Left ventricle myocardium inferior (tissue), 1 donor: ENCODE results near the gene CDK2. TPM values are rescaled to one million over a fixed set of nuclear protein-coding genes. Genes with fewer than 3 reads are reported as not detected.
A peak's percentile ranks its signal among the peaks of the same experiment; 100 is the strongest.

Source experiments
- DNase-seq: peaks from one replicate; pipeline ENCODE4 v3.0.0-alpha.2; 2020
- H3K27ac ChIP-seq: fragments of 200-600 bp; replicated peaks from 2 replicates; pipeline ENCODE4 v1.8.0; 2021
- H3K27me3 ChIP-seq: fragments of 200-600 bp; 2 replicates; pipeline ENCODE4 v1.8.0; 2021; ENCODE audit warnings: low read depth
- H3K36me3 ChIP-seq: fragments of 200-600 bp; 2 replicates; pipeline ENCODE4 v1.8.0; 2021
- H3K4me1 ChIP-seq: fragments of 200-600 bp; 2 replicates; pipeline ENCODE4 v1.8.0; 2021
- H3K4me3 ChIP-seq: fragments of 200-600 bp; 2 replicates; pipeline ENCODE4 v1.8.0; 2021; ENCODE audit warnings: mild to moderate bottlenecking, moderate library complexity
- H3K9me3 ChIP-seq: fragments of 200-600 bp; replicated peaks from 2 replicates; pipeline ENCODE4 v1.8.0; 2021
- intact Hi-C: fragments of 100-400 bp; cut with micrococcal nuclease; formaldehyde crosslinking; loops from one replicate; pipeline ENCODE4 v1.11.0; 2022
- total RNA-seq: library from RNA; stranded (reverse); fragmentation: NEBNext Ultra II Directional; extraction: Animal tissue kit (Norgen Biotek cat#: 25700); gene quantifications from one replicate; pipeline ENCODE4 v1.2.1, GENCODE V29; 2021
- TF ChIP-seq, protein P1 (sequence below): fragments of 200-600 bp; IDR thresholded peaks from 2 replicates; pipeline ENCODE4 v1.8.0; 2021; ENCODE audit warnings: antibody characterized with exemption, mild to moderate bottlenecking, borderline replicate concordance
- donor health status: DM: no; HTN: yes; CAD: no; lungs with severe emphysema.

CDK2 gene
- total RNA-seq, 1 donor from 2014 or later, result 7.3 TPM

DNA sequence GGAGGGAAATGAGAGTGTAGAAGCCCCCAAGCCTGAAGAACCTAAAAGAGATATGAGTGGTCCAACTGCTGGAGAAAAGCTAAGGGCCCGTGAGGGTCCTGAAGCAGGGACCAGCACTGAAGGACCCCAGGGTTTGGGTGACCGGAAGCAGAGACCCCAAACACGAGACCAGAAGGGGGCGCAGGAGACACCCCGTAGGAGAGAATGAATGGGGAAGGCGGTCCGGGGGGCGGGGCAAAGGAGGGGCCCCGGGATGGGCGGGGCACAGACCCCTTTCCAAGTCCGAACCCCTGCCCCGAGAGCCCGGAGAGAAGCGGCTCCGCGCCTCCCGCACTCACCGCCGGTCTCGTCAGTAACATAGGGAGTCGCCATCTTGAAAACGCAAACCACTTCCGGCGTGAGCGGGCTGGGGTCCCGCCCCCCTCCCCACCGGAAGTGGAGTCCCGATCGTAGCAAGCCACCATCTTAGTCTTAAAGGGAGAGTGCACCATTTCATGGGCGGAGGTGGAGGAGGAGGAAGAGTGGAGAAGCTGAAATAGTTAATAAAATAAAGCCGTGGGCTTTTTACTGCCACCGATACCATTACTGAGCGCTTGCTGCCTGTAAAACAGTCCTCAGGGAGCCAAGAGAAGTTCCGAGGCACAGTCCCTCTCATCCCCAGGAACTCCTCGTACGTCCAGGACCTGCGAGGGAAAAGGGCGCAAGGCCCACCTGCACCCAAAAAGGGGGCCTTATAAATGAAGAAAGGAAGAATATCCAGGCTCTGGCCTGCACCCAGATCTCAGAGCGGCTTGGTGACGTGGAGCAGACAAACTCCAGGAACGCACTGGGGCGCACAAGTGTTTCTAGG, 39.7 kb upstream of the CDK2 start:
- intact Hi-C loops, result no loop called here
- Histone ChIP-seq H3K4me1 (peaks cover 60% of the 10 kb centered on the region), H3K27ac (peak overlapping the region; percentile 91), H3K27me3 (no peaks in the 10 kb centered on the region), H3K4me3 (peak overlapping the region; percentile 83), H3K36me3 (peaks cover 12% of the 10 kb centered on the region), H3K9me3 (no peaks in the 10 kb centered on the region)
- TF ChIP-seq, protein P1, sequence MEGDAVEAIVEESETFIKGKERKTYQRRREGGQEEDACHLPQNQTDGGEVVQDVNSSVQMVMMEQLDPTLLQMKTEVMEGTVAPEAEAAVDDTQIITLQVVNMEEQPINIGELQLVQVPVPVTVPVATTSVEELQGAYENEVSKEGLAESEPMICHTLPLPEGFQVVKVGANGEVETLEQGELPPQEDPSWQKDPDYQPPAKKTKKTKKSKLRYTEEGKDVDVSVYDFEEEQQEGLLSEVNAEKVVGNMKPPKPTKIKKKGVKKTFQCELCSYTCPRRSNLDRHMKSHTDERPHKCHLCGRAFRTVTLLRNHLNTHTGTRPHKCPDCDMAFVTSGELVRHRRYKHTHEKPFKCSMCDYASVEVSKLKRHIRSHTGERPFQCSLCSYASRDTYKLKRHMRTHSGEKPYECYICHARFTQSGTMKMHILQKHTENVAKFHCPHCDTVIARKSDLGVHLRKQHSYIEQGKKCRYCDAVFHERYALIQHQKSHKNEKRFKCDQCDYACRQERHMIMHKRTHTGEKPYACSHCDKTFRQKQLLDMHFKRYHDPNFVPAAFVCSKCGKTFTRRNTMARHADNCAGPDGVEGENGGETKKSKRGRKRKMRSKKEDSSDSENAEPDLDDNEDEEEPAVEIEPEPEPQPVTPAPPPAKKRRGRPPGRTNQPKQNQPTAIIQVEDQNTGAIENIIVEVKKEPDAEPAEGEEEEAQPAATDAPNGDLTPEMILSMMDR, result peak; percentile 79
- DNase-seq, result peak; percentile 87

DNA sequence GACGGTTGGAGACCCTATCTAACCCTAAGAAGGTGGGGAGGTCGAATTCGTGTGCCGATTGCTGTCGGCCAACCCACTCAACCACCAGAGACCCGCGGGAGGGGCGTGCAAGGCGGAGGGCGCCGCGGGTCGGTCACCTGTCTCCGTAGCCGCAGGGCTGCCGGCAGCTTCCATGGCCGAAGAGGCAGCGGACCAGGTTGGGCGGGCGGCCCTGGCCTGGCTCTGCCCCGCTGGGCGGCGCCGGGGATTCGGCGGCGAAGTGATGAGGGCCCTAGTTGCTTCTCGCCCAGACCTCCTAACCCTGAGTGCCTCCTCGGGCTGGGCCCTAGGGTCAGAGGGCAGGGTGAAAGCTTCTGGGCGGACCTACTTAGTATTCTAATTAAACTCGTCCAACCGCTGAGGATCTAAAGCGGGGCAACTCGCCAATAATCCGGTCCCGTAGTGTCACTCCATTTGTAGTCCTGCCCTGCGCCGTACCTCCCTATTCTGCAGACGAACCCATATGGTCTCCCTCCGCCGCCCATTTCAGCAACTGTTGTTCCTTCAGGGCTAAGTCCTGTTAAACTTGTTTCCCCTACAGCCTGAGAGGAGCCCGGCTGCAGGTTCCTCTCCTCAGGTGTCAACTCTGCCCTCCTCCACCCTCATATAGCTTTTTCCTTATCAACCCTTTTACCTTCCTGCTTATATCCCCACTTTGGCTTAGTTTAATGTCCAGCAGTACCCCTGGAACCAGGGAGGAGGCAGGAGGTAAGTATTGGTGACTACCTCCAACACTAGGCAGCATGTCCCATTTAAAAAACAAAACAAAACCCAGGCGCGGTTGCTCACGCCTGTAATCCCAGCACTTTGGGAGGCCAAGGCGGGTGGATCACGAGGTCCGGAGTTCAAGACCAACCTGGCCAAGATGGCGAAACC, 38.8 kb upstream of the CDK2 start, which contains the start of gene PYM1:
Gene PYM1, minus strand, starts transcription at position 307 of the 915 bp plus-strand sequence. Its CDS starts 133 bp downstream, at position 174.
- Histone ChIP-seq H3K4me1 (peaks cover 67% of the 10 kb centered on the region), H3K27me3 (no peaks in the 10 kb centered on the region), H3K27ac (peak within 1 kb of the TSS; percentile 91), H3K4me3 (peak within 1 kb of the TSS; percentile 83), H3K9me3 (no peaks in the 10 kb centered on the region), H3K36me3 (peaks cover 5% of the 10 kb centered on the region)
- intact Hi-C loops, result no loop called here
- peak; percentile 80 for DNase-seq
- TF ChIP-seq, protein P1, result no peak

GRCh38 chr12:55929306-55929791, 37.3 kb upstream of the CDK2 start:
- TF ChIP-seq, protein P1, result no peak
- H3K4me3 ChIP-seq, result no peak overlapping the region
- peak overlapping the region; percentile 91 for H3K27ac ChIP-seq
- H3K36me3 ChIP-seq, result no peaks in the 10 kb centered on the region
- H3K27me3 ChIP-seq, result no peaks in the 10 kb centered on the region
- H3K9me3 ChIP-seq, result no peaks in the 10 kb centered on the region
- H3K4me1 ChIP-seq, result peaks cover 75% of the 10 kb centered on the region
- no peak for DNase-seq
- intact Hi-C loops, result no loop called here

GRCh38 chr12:55930771-55931316, 35.8 kb upstream of the CDK2 start, which contains the start of gene DGKA:
Gene DGKA, plus strand, starts transcription at chr12:55931162. Its CDS starts 5,342 bp downstream, at chr12:55936504.
- no peaks in the 10 kb centered on the region for H3K9me3 ChIP-seq
- TF ChIP-seq, protein P1, result peak; percentile 64
- DNase-seq, result peak; percentile 25
- no peaks in the 10 kb centered on the region for H3K27me3 ChIP-seq
- no peaks in the 10 kb centered on the region for H3K36me3 ChIP-seq
- peaks cover 75% of the 10 kb centered on the region for H3K4me1 ChIP-seq
- H3K27ac ChIP-seq, result peak within 1 kb of the TSS; percentile 91
- peak within 1 kb of the TSS; percentile 84 for H3K4me3 ChIP-seq
- intact Hi-C loops, result loop anchor here (10.0 kb wide), 1 partner anchor 106 kb away; the partner anchor contains the start of gene DNAJC14
